ENCODE measurements around the gene TMEM225.

GRCh38 chr11:123838199-123838598 is 47.3 kb downstream of the TMEM225 start:
- no peak for TF ChIP-seq CTCF (conservative IDR thresholded peaks at IDR 0.05 in 1 of 2, IDR thresholded peaks at IDR 0.05 in 1 of 2; ENCODE audit: extremely low read depth in 1 of 2, insufficient read depth in 1 of 2, low read depth in 1 of 2, low read length in 2 of 2)
- TF ChIP-seq EZH2 (IDR thresholded peaks at IDR 0.05; ENCODE audit: borderline replicate concordance, low read length) = no peak
